Skeletal muscle tissue (tissue), 4 donors: ENCODE data around the gene NELL1. TPM values are rescaled to one million over a fixed set of nuclear protein-coding genes. Genes with fewer than 3 reads are reported as not detected.

Experiments
- H3K27ac ChIP-seq: one replicate; pipeline ENCODE4 v1.7.0; 2013; ENCODE audit warnings: mild to moderate bottlenecking, low read depth, low read length, inconsistent platforms
- H3K27me3 ChIP-seq, 3 donors: one replicate each; pipeline ENCODE4 v1.7.0; 2013; ENCODE audit warnings: low read length in 3 of 3; ENCODE audit not compliant: control insufficient read depth in 3 of 3, insufficient read depth in 3 of 3
- H3K36me3 ChIP-seq, 3 donors: one replicate each; pipeline ENCODE4 v1.7.0; 2013; ENCODE audit warnings: low read length in 3 of 3; ENCODE audit not compliant: control insufficient read depth in 3 of 3, insufficient read depth in 3 of 3
- H3K4me1 ChIP-seq, 3 donors: one replicate each; pipeline ENCODE4 v1.7.0; 2013; ENCODE audit warnings: low read length in 3 of 3, mild to moderate bottlenecking in 3 of 3; ENCODE audit not compliant: control insufficient read depth in 3 of 3, insufficient read depth in 3 of 3
- H3K4me3 ChIP-seq, 3 donors: one replicate each; pipeline ENCODE4 v1.7.0; 2013; ENCODE audit warnings: low read length in 3 of 3
- H3K9ac ChIP-seq, 3 donors: one replicate each; pipeline ENCODE4 v1.7.0; 2013; ENCODE audit warnings: low read length in 3 of 3, mild to moderate bottlenecking in 3 of 3, moderate library complexity in 2 of 3, low read depth in 1 of 3
- H3K9me3 ChIP-seq, 3 donors: one replicate each; pipeline ENCODE4 v1.7.0; 2013; ENCODE audit warnings: low read length in 3 of 3; ENCODE audit not compliant: control insufficient read depth in 3 of 3
- total RNA-seq: library from RNA; depleted of rRNA; stranded (reverse); fragments of >200 nt; gene quantifications from one replicate; pipeline ENCODE4 v1.2.3, GENCODE V29; 2014
- donor health status: Osteomylitis.

The NELL1 gene
- total RNA-seq, 1 donor from 2014 or later, result 3.7 TPM

DNA sequence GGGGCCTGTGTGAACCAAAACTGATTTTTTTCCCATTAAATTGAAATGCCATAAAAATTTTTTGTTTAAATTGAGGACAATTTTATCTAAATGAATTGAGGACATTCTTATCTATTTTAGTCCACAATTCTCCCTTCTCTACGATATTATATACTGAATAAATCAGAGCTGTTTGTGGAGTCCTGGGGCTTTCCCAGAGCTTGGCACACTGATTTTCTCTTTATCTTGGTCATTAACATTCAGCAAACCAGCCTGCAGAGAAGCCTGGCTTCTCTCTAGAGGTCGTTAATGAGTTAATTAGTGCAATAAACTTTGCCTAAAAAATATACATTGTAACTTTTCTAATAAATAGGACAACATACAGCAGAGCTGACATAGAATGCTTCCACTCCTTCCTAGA lies 615.7 kb downstream of the NELL1 start:
- Histone ChIP-seq H3K27ac (no peak overlapping the region), H3K4me1 (no peaks in the 10 kb centered on the region), H3K9ac (no peak overlapping the region), H3K4me3 (no peak overlapping the region), H3K36me3 (no peaks in the 10 kb centered on the region), H3K9me3 (no peaks in the 10 kb centered on the region), H3K27me3 (no peaks in the 10 kb centered on the region)

DNA sequence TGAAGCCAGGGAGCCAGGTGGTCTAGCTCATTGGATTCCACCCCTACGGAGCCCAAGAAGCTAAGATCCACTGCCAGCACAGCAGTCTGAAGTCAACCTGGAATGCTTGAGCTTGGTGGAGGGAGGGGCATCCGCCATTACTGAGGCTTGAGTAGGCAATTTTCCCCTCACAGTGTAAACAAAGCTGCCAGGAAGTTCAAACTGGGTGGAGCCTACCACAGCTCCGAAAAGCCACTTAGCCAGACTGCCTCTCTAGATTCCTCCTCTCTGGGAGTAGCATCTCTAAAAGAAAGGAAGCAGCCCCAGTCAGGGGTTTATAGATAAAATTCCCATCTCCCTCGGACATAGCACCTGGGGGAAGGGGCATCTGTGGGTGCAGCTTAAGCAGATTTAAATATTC lies 620.3 kb downstream of the NELL1 start:
- Histone ChIP-seq H3K27me3 (no peaks in the 10 kb centered on the region), H3K4me3 (no peak overlapping the region), H3K9ac (no peak overlapping the region), H3K4me1 (no peaks in the 10 kb centered on the region), H3K9me3 (no peaks in the 10 kb centered on the region), H3K27ac (no peak overlapping the region), H3K36me3 (no peaks in the 10 kb centered on the region)

DNA sequence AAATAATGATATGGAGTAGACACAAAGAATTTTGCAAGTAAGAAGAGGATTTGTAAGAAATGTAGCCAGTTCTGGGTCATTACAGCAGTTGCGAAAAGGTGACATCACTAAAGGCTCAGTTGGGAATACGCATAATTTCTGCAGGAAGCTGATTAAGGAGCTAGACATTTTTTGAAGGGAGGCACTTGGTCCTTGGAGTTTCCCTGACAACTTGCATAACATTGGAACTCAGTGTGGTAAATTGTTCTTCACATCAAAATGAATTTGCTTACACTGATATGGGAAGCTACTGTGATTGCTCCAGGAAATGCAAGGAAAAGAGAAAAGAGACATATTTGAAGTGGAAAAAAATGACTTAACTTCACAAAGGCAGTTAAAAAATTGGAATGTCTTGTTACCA lies 626.1 kb downstream of the NELL1 start:
- Histone ChIP-seq H3K27ac (no peak overlapping the region), H3K9ac (no peak overlapping the region), H3K4me3 (no peak overlapping the region), H3K36me3 (no peaks in the 10 kb centered on the region), H3K27me3 (no peaks in the 10 kb centered on the region), H3K9me3 (no peaks in the 10 kb centered on the region), H3K4me1 (no peaks in the 10 kb centered on the region)

DNA sequence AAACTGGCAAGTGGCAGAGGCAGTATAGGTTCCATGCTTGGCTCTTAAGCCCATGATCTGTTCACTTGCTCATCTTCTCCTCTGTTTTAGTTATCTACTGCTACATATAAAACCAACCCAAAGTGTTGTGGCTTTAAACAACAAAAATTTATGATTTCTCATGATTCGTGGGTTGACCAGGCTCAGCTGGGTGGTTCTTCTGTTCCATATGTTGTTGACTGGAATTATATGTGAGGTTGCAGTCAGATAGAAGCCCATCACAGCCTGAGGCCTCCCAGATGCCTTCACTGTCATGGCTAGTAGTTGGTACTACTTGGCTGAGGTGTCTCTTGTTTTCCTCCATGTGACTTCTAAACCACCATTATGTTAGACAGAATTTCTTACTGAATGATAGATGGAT lies 632.6 kb downstream of the NELL1 start:
- peaks cover 0 to 2% (median 0%) of the 10 kb centered on the region in 3 donors for H3K9me3 ChIP-seq
- H3K9ac ChIP-seq, result no peak overlapping the region
- H3K27ac ChIP-seq, result no peak overlapping the region
- H3K4me3 ChIP-seq, result no peak overlapping the region
- no peaks in the 10 kb centered on the region for H3K4me1 ChIP-seq
- no peaks in the 10 kb centered on the region for H3K36me3 ChIP-seq
- H3K27me3 ChIP-seq, result no peaks in the 10 kb centered on the region

DNA sequence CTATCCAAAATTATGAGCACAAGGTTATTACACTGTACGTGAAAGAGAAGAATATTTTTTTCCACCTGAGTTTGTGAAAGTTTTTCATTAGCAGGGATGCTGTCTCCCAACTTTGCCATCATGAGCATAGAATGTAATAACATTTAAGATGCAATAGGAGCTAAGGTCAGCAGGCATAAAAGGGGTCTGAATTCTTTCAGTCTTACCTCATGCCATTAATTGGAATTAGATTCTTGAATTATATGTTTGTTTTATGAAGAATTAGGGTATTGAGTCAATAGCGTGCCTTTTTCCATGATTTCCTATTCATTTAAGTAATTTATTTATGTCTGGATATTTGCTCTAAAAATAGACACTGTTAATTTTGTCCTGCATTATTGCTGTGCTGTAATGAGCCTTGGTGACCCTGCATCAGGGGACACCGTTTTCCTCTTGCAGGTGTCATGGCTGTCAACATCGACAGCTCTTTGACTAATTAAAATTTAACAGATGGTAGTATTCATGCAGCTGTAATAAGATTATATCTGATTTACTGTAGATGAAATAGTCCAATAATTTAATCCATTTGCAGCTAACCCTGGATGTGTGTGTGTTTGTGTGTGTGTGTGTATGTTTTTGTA lies 637.5 kb downstream of the NELL1 start:
- H3K36me3 ChIP-seq, result no peaks in the 10 kb centered on the region
- no peaks in the 10 kb centered on the region for H3K27me3 ChIP-seq
- H3K9me3 ChIP-seq, result peaks cover 0 to under 1% (median 0%) of the 10 kb centered on the region in 3 donors
- no peak overlapping the region for H3K4me3 ChIP-seq
- no peak overlapping the region for H3K27ac ChIP-seq
- no peak overlapping the region for H3K9ac ChIP-seq
- H3K4me1 ChIP-seq, result no peaks in the 10 kb centered on the region

DNA sequence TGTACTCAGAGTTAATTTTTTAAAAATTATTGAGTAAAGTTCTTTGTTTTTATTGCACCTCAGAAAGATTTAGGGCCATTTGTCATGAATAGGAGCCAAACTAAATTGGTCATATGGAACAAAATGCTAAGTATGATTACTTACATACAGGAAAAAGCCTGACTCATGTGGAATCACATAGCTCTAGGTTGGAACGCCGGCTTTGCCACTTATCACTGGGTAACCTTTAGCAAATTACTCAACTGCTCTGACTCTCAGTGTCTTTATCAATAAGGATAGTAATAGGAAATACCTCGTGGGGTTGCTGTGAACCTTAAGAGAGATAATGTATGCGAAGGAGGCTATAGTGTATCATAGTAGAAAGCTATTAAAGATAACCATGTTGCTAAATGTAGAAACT lies 638.5 kb downstream of the NELL1 start:
- no peak overlapping the region for H3K9ac ChIP-seq

DNA sequence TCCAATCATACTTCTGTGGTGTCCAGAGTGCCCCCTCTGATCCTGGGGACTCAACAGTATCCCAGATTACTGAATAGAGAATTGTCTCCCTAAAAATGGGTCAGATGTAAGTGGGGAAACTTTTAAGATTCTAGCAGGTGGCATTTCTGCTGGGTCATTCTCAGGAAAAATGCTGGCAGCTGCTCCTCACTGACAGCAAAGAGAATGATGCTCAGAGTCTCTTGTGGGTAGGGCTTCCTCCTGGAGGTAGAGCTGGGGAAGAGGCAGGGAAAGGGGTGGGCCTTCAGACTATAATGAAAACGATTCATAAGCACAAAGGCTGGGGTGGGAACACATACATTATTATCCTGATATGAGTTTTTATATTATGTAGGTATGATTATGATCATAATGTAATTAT lies 647.2 kb downstream of the NELL1 start:
- no peaks in the 10 kb centered on the region for H3K36me3 ChIP-seq
- H3K27ac ChIP-seq, result no peak overlapping the region
- no peaks in the 10 kb centered on the region for H3K9me3 ChIP-seq
- H3K27me3 ChIP-seq, result no peaks in the 10 kb centered on the region
- no peak overlapping the region for H3K4me3 ChIP-seq
- H3K4me1 ChIP-seq, result no peaks in the 10 kb centered on the region
- H3K9ac ChIP-seq, result no peak overlapping the region

More for the DNA sequence above, 638.5 kb downstream of the NELL1 start:
- Histone ChIP-seq H3K4me3 (no peak overlapping the region), H3K36me3 (no peaks in the 10 kb centered on the region), H3K4me1 (no peaks in the 10 kb centered on the region), H3K9me3 (no peaks in the 10 kb centered on the region), H3K27ac (no peak overlapping the region), H3K27me3 (no peaks in the 10 kb centered on the region)

DNA sequence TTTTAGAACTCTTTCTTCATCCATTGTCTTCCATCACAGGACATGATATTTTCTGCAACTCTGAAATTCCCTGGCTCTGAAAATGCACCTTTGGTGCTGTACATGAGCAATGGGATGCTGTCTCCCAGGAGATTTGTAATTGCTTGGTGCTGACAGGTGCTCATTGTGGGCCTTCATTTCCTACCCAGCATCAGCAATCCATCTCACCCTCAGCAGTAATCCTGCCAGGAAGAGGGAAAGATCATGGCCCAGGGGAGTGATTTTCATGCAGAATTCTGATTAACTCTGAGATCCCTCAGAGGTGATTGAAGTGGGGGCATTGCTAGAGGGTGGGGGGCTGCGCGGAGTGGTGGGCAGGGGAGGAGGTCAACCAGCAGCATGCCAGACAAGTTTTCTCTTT lies 651.7 kb downstream of the NELL1 start:
- no peak overlapping the region for H3K9ac ChIP-seq
- H3K27ac ChIP-seq, result no peak overlapping the region
- no peaks in the 10 kb centered on the region for H3K36me3 ChIP-seq
- no peaks in the 10 kb centered on the region for H3K4me1 ChIP-seq
- no peaks in the 10 kb centered on the region for H3K9me3 ChIP-seq
- H3K27me3 ChIP-seq, result no peaks in the 10 kb centered on the region
- H3K4me3 ChIP-seq, result no peak overlapping the region

DNA sequence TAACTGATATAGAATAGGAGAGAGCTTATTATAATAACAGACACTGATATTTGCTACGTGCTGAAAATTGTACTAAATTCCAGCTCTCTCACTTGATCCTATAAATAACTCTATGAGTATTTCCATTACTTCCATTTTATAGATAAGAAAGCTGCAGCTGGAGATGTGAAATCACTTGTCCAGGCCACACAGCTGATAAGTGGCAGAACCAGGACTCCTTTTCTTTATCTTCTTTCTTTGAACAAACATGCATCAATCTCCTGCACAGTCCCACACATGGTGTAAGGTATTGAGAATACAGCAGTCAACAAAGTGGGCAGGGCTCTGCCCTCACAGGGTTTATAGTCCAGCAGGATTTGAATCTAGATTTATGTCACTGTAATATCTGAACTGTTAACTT lies 652.1 kb downstream of the NELL1 start:
- no peak overlapping the region for H3K27ac ChIP-seq
- no peaks in the 10 kb centered on the region for H3K9me3 ChIP-seq
- H3K4me1 ChIP-seq, result no peaks in the 10 kb centered on the region
- H3K36me3 ChIP-seq, result no peaks in the 10 kb centered on the region
- H3K27me3 ChIP-seq, result no peaks in the 10 kb centered on the region
- H3K4me3 ChIP-seq, result no peak overlapping the region
- no peak overlapping the region for H3K9ac ChIP-seq

DNA sequence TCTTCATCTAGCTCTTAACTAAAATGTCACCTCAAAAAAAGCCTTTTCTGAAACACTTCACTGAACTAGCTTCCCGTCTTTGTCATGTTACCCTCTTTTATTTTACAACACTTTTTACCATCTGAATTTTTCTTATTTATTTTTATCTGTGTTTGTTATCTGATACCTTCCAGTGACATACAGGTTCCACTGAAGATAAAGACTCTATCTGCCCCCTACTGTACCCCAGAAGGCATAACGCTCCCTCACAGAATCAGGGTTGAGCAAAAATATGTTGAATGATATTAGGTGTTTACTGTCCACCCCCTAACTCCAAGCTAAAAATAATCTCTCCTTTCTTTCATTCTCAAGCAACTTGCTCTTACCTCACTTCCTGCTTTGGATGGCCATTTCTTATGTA lies 654.2 kb downstream of the NELL1 start:
- H3K9ac ChIP-seq, result no peak overlapping the region
- H3K4me1 ChIP-seq, result no peaks in the 10 kb centered on the region
- no peak overlapping the region for H3K4me3 ChIP-seq
- no peak overlapping the region for H3K27ac ChIP-seq
- H3K36me3 ChIP-seq, result no peaks in the 10 kb centered on the region
- H3K9me3 ChIP-seq, result no peaks in the 10 kb centered on the region
- H3K27me3 ChIP-seq, result no peaks in the 10 kb centered on the region

DNA sequence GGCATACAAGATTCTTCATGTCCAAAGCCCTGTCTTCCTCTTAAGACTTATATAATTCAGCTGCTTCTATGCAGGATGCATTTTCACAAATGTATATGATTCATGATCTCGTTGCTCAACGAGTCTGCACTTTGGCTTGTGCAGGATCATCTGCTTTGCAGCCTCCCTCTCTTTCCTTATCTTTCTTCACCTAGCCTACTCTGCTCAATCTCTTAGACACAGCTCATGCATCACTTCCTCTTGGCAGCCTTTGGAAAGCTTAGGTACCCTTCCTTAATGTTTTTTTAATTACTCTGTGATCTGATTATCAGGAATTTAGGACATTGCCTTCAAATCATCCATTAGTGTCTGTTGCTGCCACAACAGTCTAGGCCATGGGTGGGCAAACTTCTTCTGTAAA lies 673.8 kb downstream of the NELL1 start:
- H3K36me3 ChIP-seq, result no peaks in the 10 kb centered on the region
- no peaks in the 10 kb centered on the region for H3K27me3 ChIP-seq
- no peaks in the 10 kb centered on the region for H3K9me3 ChIP-seq
- no peak overlapping the region for H3K27ac ChIP-seq
- H3K4me1 ChIP-seq, result no peaks in the 10 kb centered on the region
- no peak overlapping the region for H3K4me3 ChIP-seq
- no peak overlapping the region for H3K9ac ChIP-seq
